OCI-LY3 (cell line): ENCODE measurements around the gene ACOX3.

Source experiments
- CTCF ChIP-seq: fragments of 200-600, 300-600 bp; sonication (generic); IDR thresholded peaks from 2 replicates; pipeline ENCODE4 v1.5.1; 2014; ENCODE audit warnings: antibody characterized with exemption, low read length, low read depth
- EZH2phosphoT487 ChIP-seq: fragments of 200-600 bp; shearing (Covaris generic); IDR thresholded peaks from 2 replicates; pipeline ENCODE4 v1.6.1; 2018; ENCODE audit warnings: antibody characterized with exemption, mixed run types, low read depth

GRCh38 chr4:8392591-8393190 lies 47.8 kb downstream of the ACOX3 start:
- TF ChIP-seq CTCF, result no peak
- no peak for TF ChIP-seq EZH2phosphoT487
